ENCODE measurements around the gene FBXO42.
"Not testable (repeated sequence)": the region's sequence is repeated elsewhere in the genome, so short reads cannot be mapped to it uniquely, and the experiment has no call there.

FBXO42 gene

DNA sequence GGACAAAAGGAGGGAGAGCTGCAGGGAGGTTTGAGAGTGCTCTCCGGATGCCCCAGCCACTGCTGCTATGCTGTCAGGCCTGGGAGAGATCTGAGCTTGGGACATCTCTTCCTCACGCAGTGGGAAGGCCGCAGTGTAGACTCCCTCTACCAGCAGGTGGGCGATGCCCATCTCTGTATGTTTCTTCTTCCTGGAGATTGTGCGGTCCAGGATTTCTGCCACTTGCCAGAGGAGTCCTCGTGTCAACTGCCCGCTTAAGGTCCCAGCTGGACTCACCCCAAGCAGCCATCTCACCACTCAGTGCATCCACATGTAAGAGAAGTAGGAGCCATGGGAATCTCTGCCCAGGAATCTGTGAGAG is 126.2 kb downstream of the FBXO42 start:
- H3K27ac ChIP-seq (ENCODE audit: low read depth, low read length) = no peak overlapping the region
- H3K27me3 ChIP-seq (ENCODE audit: control insufficient read depth, insufficient read depth, low read length) = peaks cover 16% of the 10 kb centered on the region
- H3K9ac ChIP-seq (ENCODE audit: low read length) = no peak overlapping the region

DNA sequence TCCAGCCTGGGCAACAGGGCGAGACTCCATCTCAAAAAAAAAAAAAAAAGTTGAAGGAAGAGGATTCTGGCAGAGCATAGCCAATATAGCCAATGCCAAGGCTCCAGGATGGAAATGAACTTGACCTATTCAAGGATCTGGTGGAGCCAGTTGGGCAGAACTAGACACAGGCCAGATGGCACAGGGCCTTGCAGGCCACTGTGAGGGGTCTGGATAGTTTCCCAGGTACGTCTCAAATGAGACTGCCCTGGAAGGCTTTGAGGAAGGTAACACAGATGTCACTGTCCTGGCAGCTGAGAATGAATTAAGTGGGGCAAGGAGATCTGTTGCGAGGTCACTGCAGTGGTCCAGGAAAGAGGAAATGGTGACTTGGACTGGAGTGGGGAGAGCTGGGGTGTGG is 127.8 kb downstream of the FBXO42 start:
- H3K36me3 ChIP-seq (ENCODE audit: control insufficient read depth, insufficient read depth, low read length) = no peaks in the 10 kb centered on the region
- H3K27ac ChIP-seq (ENCODE audit: low read depth, low read length) = no peak overlapping the region
- no peak overlapping the region for H3K9ac ChIP-seq (ENCODE audit: low read length)
- no peaks in the 10 kb centered on the region for H3K4me1 ChIP-seq (ENCODE audit: control insufficient read depth, insufficient read depth, low read length)
- peaks cover 16% of the 10 kb centered on the region for H3K27me3 ChIP-seq (ENCODE audit: control insufficient read depth, insufficient read depth, low read length)
- H3K4me3 ChIP-seq (ENCODE audit: low read length) = no peak overlapping the region

More for the DNA sequence above, 126.2 kb downstream of the FBXO42 start:
- no peak overlapping the region for H3K4me3 ChIP-seq (ENCODE audit: low read length)
- H3K36me3 ChIP-seq (ENCODE audit: control insufficient read depth, insufficient read depth, low read length) = no peaks in the 10 kb centered on the region
- no peaks in the 10 kb centered on the region for H3K4me1 ChIP-seq (ENCODE audit: control insufficient read depth, insufficient read depth, low read length)

- H3K27ac ChIP-seq (ENCODE audit: low read depth, low read length); H3K36me3 ChIP-seq (ENCODE audit: control insufficient read depth, insufficient read depth, low read length); H3K4me3 ChIP-seq (ENCODE audit: low read length); H3K9ac ChIP-seq (ENCODE audit: low read length); H3K4me1 ChIP-seq (ENCODE audit: control insufficient read depth, insufficient read depth, low read length): not testable (repeated sequence)
- peaks cover 13% of the 10 kb centered on the region for H3K27me3 ChIP-seq (ENCODE audit: control insufficient read depth, insufficient read depth, low read length)
Measured at GRCh38 chr1:16222716-16223115, 129.6 kb downstream of the FBXO42 start.

DNA sequence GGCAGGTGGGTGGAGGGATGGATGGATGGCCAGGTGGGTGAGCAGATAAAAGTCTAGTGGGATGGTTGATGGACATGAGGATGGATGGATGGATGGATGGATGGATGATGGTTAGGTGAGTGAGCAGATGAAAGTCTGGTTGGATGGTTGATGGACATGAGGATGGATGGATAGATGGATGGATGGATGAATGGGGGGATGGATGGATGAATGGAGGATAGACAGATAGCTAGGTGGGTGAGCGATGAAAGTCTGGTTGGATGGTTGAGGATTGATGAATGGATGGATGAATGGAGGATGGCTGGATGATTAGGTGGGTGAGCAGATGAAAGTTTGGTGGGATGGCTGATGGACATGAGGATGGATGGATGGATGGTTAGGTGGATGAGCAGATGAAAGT is 130.8 kb downstream of the FBXO42 start:
- H3K9ac ChIP-seq (ENCODE audit: low read length) = no peak overlapping the region
- H3K4me3 ChIP-seq (ENCODE audit: low read length) = no peak overlapping the region
- no peak overlapping the region for H3K27ac ChIP-seq (ENCODE audit: low read depth, low read length)
- no peaks in the 10 kb centered on the region for H3K36me3 ChIP-seq (ENCODE audit: control insufficient read depth, insufficient read depth, low read length)
- H3K4me1 ChIP-seq (ENCODE audit: control insufficient read depth, insufficient read depth, low read length) = peaks cover 3% of the 10 kb centered on the region
- H3K27me3 ChIP-seq (ENCODE audit: control insufficient read depth, insufficient read depth, low read length) = peaks cover 8% of the 10 kb centered on the region

GRCh38 chr1:16219968-16220500 is 132.2 kb downstream of the FBXO42 start:
- peaks cover 3% of the 10 kb centered on the region for H3K4me1 ChIP-seq (ENCODE audit: control insufficient read depth, insufficient read depth, low read length)
- no peak overlapping the region for H3K9ac ChIP-seq (ENCODE audit: low read length)
- H3K36me3 ChIP-seq (ENCODE audit: control insufficient read depth, insufficient read depth, low read length) = no peaks in the 10 kb centered on the region
- H3K4me3 ChIP-seq (ENCODE audit: low read length) = no peak overlapping the region
- H3K27ac ChIP-seq (ENCODE audit: low read depth, low read length) = no peak overlapping the region
- H3K27me3 ChIP-seq (ENCODE audit: control insufficient read depth, insufficient read depth, low read length) = no peaks in the 10 kb centered on the region

GRCh38 chr1:16218674-16219071 is 133.6 kb downstream of the FBXO42 start:
- peaks cover 3% of the 10 kb centered on the region for H3K4me1 ChIP-seq (ENCODE audit: control insufficient read depth, insufficient read depth, low read length)
- H3K9ac ChIP-seq (ENCODE audit: low read length) = no peak overlapping the region
- H3K27ac ChIP-seq (ENCODE audit: low read depth, low read length) = no peak overlapping the region
- H3K4me3 ChIP-seq (ENCODE audit: low read length) = no peak overlapping the region
- H3K27me3 ChIP-seq (ENCODE audit: control insufficient read depth, insufficient read depth, low read length) = no peaks in the 10 kb centered on the region
- no peaks in the 10 kb centered on the region for H3K36me3 ChIP-seq (ENCODE audit: control insufficient read depth, insufficient read depth, low read length)

DNA sequence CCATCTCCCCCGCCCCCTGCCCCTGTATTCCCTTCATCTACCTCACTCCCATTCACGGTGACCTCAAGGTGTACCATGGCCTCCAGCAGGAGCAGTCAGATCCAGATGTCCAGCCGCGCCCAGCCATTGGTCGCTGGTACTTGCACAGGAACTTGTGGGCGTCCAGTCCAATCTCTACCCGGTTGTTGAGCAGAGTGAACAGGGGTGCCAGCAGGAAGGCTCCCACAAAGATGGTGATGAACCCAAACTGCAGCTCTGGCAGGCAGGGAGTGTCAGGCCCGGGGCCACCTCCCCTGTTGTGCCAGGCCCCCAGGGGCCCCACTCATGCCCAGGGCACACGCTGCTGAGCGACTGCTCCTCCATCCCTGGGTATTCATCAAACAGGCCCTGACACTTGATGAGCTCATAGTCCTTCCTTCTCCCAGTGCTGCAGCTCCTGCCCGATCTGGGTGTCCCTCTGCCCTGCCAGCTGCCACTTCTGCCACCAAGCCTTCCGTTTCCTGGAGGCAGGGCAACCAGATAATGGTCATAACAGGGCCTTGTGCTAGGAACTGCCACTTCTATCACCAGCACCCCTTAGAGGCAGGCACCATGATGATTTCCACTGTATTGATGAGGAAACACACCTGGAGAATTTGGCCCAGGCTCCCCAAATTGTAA is 134.1 kb downstream of the FBXO42 start:
- H3K4me1 ChIP-seq (ENCODE audit: control insufficient read depth, insufficient read depth, low read length) = peaks cover 3% of the 10 kb centered on the region
- H3K36me3 ChIP-seq (ENCODE audit: control insufficient read depth, insufficient read depth, low read length) = no peaks in the 10 kb centered on the region
- no peak overlapping the region for H3K9ac ChIP-seq (ENCODE audit: low read length)
- H3K4me3 ChIP-seq (ENCODE audit: low read length) = no peak overlapping the region
- no peaks in the 10 kb centered on the region for H3K27me3 ChIP-seq (ENCODE audit: control insufficient read depth, insufficient read depth, low read length)
- H3K27ac ChIP-seq (ENCODE audit: low read depth, low read length) = peak overlapping the region; percentile 63

DNA sequence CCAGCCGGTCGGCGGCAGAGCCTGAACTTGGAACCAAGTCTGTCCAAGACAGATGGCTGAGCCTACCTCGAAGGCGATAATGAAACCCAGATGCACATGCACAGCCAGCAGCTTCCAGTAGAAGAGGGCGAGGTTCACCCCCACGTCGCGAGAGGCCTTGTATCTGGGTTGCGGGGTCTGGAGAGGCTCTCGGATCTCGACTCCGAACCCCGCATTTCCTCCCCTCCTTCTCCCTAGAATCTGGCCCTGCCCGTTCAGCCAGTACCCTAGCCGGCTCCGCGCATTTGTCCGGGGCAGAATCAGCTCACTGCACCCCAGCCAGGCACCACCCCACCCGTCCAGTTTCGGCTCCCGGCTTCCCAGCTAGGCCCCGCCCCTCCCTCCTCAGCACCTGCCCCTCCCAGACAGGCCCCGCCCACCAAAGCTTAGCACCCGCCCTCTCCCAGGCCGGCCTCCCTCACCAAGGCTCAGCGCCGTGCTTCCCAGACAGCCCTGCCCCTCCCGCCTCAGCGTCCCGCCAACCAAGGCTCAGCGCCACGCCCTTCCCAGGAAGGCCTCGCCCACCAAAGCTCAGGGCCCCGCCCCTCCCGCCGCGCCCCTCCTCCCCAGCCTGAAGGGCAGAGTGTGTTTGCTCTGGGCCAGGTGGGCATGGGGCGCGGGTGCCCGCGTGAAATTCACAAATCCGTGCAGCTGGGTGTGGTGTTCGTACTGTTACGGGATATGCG is 135.1 kb downstream of the FBXO42 start:
- H3K27me3 ChIP-seq (ENCODE audit: control insufficient read depth, insufficient read depth, low read length) = no peaks in the 10 kb centered on the region
- H3K4me3 ChIP-seq (ENCODE audit: low read length) = peak overlapping the region; percentile 78
- H3K9ac ChIP-seq (ENCODE audit: low read length) = no peak overlapping the region
- peak overlapping the region; percentile 75 for H3K27ac ChIP-seq (ENCODE audit: low read depth, low read length)
- H3K4me1 ChIP-seq (ENCODE audit: control insufficient read depth, insufficient read depth, low read length) = peaks cover 3% of the 10 kb centered on the region
- H3K36me3 ChIP-seq (ENCODE audit: control insufficient read depth, insufficient read depth, low read length) = no peaks in the 10 kb centered on the region

GRCh38 chr1:16215882-16216753 is 136.2 kb downstream of the FBXO42 start:
- Histone ChIP-seq H3K4me1 (ENCODE audit: control insufficient read depth, insufficient read depth, low read length) (peaks cover 3% of the 10 kb centered on the region), H3K27me3 (ENCODE audit: control insufficient read depth, insufficient read depth, low read length) (no peaks in the 10 kb centered on the region), H3K4me3 (ENCODE audit: low read length) (peak overlapping the region; percentile 78), H3K27ac (ENCODE audit: low read depth, low read length) (no peak overlapping the region), H3K9ac (ENCODE audit: low read length) (no peak overlapping the region), H3K36me3 (ENCODE audit: control insufficient read depth, insufficient read depth, low read length) (no peaks in the 10 kb centered on the region)

DNA sequence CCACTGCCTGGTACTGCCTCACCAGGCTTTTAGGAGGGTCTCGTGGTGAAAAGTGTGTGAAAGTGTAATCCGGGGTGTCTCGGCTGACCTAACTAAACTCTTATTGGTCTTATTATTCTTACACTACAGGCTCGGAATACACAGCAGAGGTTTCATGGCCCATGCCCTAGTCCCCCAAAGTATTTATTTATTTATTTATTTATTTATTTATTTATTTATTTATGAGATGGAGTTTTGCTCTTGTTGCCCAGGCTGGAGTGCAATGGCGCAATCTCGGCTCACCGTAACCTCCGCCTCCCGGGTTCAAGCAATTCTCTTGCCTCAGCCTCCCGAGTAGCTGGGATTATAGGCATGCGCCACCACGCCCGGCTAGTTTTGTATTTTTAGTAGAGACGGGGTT is 137.0 kb downstream of the FBXO42 start:
- not testable (repeated sequence) for H3K27ac ChIP-seq (ENCODE audit: low read depth, low read length); H3K4me3 ChIP-seq (ENCODE audit: low read length)

DNA sequence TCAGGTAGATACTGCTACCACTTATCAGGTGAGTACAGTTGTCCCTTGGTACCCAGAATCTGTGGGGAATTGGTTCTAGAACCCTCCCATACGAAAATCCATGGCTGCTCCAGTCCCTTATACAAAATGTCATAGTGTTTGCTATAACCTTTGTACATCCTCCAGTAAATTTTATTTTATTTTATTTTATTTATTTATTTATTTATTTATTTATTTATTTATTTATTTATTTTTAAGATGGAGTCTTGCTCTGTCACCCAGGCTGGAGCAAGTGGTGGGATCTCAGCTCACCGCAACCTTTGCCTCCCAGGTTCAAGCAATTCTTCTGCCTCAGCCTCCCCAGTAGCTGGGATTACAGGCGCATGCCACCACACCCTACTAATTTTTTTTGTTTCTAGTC is 138.7 kb downstream of the FBXO42 start:
- H3K4me3 ChIP-seq (ENCODE audit: low read length); H3K36me3 ChIP-seq (ENCODE audit: control insufficient read depth, insufficient read depth, low read length); H3K27me3 ChIP-seq (ENCODE audit: control insufficient read depth, insufficient read depth, low read length); H3K9ac ChIP-seq (ENCODE audit: low read length); H3K4me1 ChIP-seq (ENCODE audit: control insufficient read depth, insufficient read depth, low read length); H3K27ac ChIP-seq (ENCODE audit: low read depth, low read length): not testable (repeated sequence)

More for the DNA sequence above, 137.0 kb downstream of the FBXO42 start:
- not testable (repeated sequence) for H3K27me3 ChIP-seq (ENCODE audit: control insufficient read depth, insufficient read depth, low read length); H3K4me1 ChIP-seq (ENCODE audit: control insufficient read depth, insufficient read depth, low read length); H3K36me3 ChIP-seq (ENCODE audit: control insufficient read depth, insufficient read depth, low read length); H3K9ac ChIP-seq (ENCODE audit: low read length)

- Histone ChIP-seq H3K27me3 (ENCODE audit: control insufficient read depth, insufficient read depth, low read length) (no peaks in the 10 kb centered on the region), H3K4me1 (ENCODE audit: control insufficient read depth, insufficient read depth, low read length) (peaks cover 3% of the 10 kb centered on the region), H3K4me3 (ENCODE audit: low read length) (no peak overlapping the region), H3K36me3 (ENCODE audit: control insufficient read depth, insufficient read depth, low read length) (no peaks in the 10 kb centered on the region), H3K9ac (ENCODE audit: low read length) (no peak overlapping the region), H3K27ac (ENCODE audit: low read depth, low read length) (no peak overlapping the region)
Measured at GRCh38 chr1:16213013-16213412, 139.3 kb downstream of the FBXO42 start.

Measured in rectal smooth muscle tissue (tissue), 1 donor.